Endothelial cell (in vitro differentiated cells): ENCODE measurements around the gene PINLYP. TPM values are rescaled to one million over a fixed set of nuclear protein-coding genes. Genes with fewer than 3 reads are reported as not detected.

Experiments used
- DNase-seq: peaks from one replicate; pipeline ENCODE4 v3.0.0; 2021; ENCODE audit warnings: low spot score
- H3K27ac Mint-ChIP-seq: one replicate; pipeline ENCODE4 v1.8.0; 2021; ENCODE audit warnings: mixed read lengths, inconsistent platforms; ENCODE audit not compliant: unreplicated experiment
- H3K27me3 Mint-ChIP-seq: one replicate; pipeline ENCODE4 v1.8.0; 2021; ENCODE audit warnings: mild to moderate bottlenecking, moderate library complexity, mixed read lengths, inconsistent platforms; ENCODE audit not compliant: unreplicated experiment
- H3K36me3 Mint-ChIP-seq: one replicate; pipeline ENCODE4 v1.8.0; 2021; ENCODE audit warnings: mild to moderate bottlenecking, low read depth, mixed read lengths, inconsistent platforms; ENCODE audit not compliant: unreplicated experiment
- H3K4me1 Mint-ChIP-seq: one replicate; pipeline ENCODE4 v1.8.0; 2021; ENCODE audit warnings: mild to moderate bottlenecking, mixed read lengths, inconsistent platforms; ENCODE audit not compliant: unreplicated experiment
- H3K4me3 Mint-ChIP-seq: one replicate; pipeline ENCODE4 v1.8.0; 2021; ENCODE audit warnings: mild to moderate bottlenecking, mixed read lengths, inconsistent platforms; ENCODE audit not compliant: unreplicated experiment
- H3K9me3 Mint-ChIP-seq: one replicate; pipeline ENCODE4 v1.8.0; 2021; ENCODE audit warnings: mixed read lengths, inconsistent platforms; ENCODE audit not compliant: unreplicated experiment
- CTCF ChIP-seq: fragments of 200-600 bp; sonication (generic); IDR thresholded peaks from one replicate; pipeline ENCODE4 v1.5.0; 2021; ENCODE audit warnings: antibody characterized with exemption; ENCODE audit not compliant: unreplicated experiment
- total RNA-seq: library from RNA; stranded (reverse); fragmentation: NEBNext Ultra II Directional; extraction: Animal tissue kit (Norgen Biotek cat#: 25700); gene quantifications from one replicate; pipeline ENCODE4 v1.2.1, GENCODE V29; 2021; ENCODE audit not compliant: unreplicated experiment

PINLYP gene
- total RNA-seq, 1 donor from 2014 or later = 3.4 TPM

GRCh38 chr19:43594710-43595604, 19.4 kb downstream of the PINLYP start:
- DNase-seq = peak; percentile 70
- H3K36me3 Mint-ChIP-seq = peaks cover 22% of the 10 kb centered on the region
- H3K4me3 Mint-ChIP-seq = peak overlapping the region; percentile 99
- peak overlapping the region; percentile 96 for H3K27ac Mint-ChIP-seq
- no peaks in the 10 kb centered on the region for H3K9me3 Mint-ChIP-seq
- peaks cover 29% of the 10 kb centered on the region for H3K4me1 Mint-ChIP-seq
- H3K27me3 Mint-ChIP-seq = peaks cover 15% of the 10 kb centered on the region
- TF ChIP-seq CTCF = peak; percentile 69

GRCh38 chr19:43595605-43595998, 20.0 kb downstream of the PINLYP start:
- H3K27me3 Mint-ChIP-seq = peaks cover 15% of the 10 kb centered on the region
- DNase-seq = peak; percentile 22

DNA sequence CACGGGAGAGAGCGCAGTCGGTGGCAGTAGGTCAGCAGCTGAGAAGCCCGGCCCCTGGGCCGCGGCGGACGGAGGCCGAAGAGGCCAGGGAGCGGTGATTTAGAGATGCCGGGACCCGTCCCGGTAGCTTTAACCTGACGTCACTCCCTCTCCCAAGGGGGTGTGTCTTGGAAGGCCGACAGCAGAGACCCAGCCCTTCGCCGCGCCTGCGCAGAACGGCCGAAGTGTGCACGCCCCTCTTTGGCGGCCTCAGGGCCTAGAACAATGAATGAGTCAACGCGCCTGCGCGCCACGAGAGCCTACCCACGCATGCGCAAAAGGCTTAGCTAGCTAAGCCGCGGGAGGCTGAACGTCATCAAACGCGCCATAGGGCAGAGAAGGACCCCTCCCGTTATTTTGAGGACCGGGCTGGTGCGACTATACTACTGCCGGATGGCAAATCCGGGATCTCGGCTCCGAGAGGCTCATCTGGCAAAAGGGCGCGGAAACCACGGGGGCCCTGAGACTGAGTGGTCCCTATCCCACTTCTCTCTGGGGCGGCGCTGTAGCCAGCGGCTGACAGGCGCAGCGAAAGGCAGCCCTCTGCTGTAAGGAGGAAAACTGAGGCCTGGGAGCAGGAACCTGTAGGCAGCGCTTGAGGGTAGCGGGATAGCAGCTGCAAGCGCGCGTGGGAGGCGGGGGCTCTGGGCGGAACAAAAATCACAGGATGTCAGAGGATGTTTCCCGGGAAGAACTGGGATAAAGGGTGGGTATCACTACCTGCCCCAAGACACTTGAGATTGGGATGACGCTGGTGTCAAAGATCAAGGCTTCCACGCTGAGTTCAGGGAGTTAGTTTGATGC, 20.6 kb downstream of the PINLYP start, which contains the start of the genes IRGQ and ZNF576:
TSS of gene IRGQ (minus strand) at position 136 of the 843 bp plus-strand sequence. CDS start 796 bp downstream, outside the sequence.
TSS of gene ZNF576 (plus strand) at position 597 of the 843 bp plus-strand sequence. CDS start 514 bp downstream, outside the sequence.
- H3K4me1 Mint-ChIP-seq = peaks cover 29% of the 10 kb centered on the region
- peaks cover 19% of the 10 kb centered on the region for H3K36me3 Mint-ChIP-seq
- TF ChIP-seq CTCF = no peak
- H3K27me3 Mint-ChIP-seq = peaks cover 12% of the 10 kb centered on the region
- H3K27ac Mint-ChIP-seq = peak within 1 kb of the TSS; percentile 96
- DNase-seq = peak; percentile 100
- H3K9me3 Mint-ChIP-seq = no peaks in the 10 kb centered on the region
- peak within 1 kb of the TSS; percentile 99 for H3K4me3 Mint-ChIP-seq

More at GRCh38 chr19:43595605-43595998, 20.0 kb downstream of the PINLYP start:
- TF ChIP-seq CTCF = no peak
- Mint-ChIP-seq H3K36me3 (peaks cover 21% of the 10 kb centered on the region), H3K9me3 (no peaks in the 10 kb centered on the region), H3K4me1 (peaks cover 29% of the 10 kb centered on the region), H3K27ac (peak overlapping the region; percentile 96), H3K4me3 (peak overlapping the region; percentile 99)

DNA sequence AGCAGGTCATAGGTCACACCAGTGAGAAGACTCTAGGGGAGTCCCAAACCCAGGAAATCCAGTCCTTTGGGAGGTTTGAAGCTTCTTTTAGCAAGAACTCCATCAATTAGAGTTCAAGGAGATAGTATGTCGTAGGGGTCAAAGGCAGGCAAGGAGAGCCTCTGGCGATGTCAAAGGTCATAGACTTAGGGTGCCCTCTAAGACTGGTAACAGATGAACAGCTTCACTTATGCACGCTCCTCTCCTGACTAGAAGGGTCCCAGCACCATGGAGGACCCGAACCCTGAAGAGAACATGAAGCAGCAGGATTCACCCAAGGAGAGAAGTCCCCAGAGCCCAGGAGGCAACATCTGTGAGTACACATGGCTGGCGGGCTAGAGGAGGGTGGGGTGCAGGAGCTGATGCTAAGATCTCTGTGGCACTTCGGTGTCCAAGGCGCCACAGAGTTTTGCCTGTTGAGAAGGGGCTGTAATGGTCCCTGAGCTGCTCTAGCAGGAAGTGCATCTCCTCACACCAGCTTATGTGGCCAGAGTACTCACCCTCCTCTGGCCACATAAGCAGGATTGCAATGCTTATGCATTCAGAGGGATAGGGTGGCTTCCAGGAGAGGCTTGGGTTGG, 21.4 kb downstream of the PINLYP start:
- peaks cover 24% of the 10 kb centered on the region for H3K36me3 Mint-ChIP-seq
- peaks cover 12% of the 10 kb centered on the region for H3K27me3 Mint-ChIP-seq
- H3K9me3 Mint-ChIP-seq = no peaks in the 10 kb centered on the region
- peak overlapping the region; percentile 96 for H3K27ac Mint-ChIP-seq
- TF ChIP-seq CTCF = no peak
- no peak for DNase-seq
- H3K4me1 Mint-ChIP-seq = peaks cover 29% of the 10 kb centered on the region
- peak overlapping the region; percentile 99 for H3K4me3 Mint-ChIP-seq
